ENCODE data around the gene TNKS2.
A peak's percentile ranks its signal among the peaks of the same experiment; 100 is the strongest.
"Not testable (repeated sequence)": the region's sequence is repeated elsewhere in the genome, so short reads cannot be mapped to it uniquely, and the experiment has no call there.

The TNKS2 gene

DNA sequence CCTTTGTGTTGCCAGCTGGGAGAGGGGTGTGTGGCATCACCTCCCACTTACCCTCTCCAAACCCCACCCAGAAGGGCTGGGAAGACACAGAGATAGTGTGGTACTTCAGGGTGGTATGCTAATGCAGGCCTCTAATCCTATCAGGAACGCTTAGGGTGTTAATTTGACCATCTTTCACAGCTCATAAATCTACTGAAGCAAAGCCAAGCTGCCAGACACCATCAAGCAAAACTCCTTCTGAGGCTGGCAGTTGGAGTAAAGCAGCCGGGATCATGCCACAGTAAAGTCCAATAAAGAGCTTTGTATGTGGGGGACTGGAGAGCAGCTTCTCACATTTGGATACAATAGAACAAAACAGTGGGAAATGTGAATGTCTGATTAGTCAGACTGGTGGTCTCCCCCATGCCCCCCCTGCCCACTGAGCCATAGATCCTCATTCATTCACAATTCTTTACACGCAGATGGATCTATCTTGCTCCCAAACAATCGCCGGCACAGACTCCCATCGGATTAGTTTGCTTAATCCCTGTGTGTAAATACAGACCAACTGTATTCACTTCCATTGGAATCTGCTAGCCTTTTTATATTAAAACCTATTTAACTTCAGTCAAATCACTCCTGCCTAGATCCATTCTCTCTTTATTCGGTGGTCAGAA lies 81.4 kb downstream of the TNKS2 start:
- peak; percentile 51 to 85 for DNase-seq

DNA sequence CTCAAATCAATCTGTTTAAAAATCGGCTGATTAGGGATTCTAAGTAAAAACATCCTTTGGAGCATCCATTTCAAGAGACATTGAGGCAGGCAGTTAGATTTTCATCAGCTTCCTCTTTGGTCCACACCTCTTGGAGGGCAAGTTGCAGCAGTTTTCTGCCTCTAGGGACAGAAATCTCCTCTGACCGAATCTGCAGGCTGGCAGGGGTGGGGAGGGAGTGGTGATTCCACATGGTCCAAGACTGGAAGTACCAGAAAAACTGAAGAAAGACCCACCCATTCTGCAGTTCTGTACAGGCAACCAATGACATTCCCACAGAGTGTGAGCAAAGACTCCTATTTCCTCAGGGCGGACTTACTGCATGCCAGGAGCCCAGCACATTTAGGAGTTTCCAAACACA lies 82.1 kb downstream of the TNKS2 start:
- DNase-seq, result peak; percentile 6 to 43

DNA sequence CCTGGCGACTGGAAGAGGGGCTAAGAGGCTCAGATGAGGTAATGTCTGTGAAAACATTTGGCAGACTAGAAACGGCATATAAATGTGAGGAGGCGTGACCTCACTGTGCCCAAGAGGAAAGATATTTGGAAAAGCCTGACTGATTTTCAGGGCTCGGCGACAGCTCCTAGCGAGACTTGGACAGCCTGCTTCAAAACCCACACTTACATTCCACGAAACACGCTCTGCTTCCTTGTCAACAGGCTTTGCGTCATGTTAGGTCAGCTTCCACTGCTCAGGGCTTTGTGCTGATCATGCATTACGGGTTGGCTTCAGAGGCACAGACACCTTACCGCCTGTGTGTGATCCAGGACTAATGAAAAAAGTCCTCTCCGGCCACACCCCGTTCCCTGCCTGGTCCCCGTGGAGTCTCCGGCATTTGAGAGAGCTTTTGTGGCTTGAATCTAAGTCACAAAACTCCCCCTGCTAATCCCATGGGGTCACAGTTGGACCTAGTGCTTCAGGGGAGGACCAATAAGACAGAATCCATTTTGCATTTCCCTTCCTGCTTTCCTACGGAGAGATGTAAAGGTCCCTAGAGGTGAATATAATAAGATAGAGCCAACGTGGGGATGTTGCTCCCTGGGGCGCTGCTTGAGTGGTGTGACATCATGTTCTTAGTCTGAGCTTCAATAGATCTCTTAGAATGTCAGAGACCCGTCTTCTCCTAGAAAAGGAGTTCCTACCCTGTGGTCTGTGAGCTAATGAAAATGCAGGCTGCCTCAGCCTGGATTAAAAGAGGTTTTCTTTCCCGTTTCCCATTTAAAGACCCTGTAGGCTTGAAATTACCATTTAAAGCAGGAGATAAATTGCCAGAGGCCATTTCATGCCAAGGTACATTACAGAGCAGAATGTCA lies 85.6 kb downstream of the TNKS2 start:
- DNase-seq, result peak in 1 of 2 experiments; percentile 4

DNA sequence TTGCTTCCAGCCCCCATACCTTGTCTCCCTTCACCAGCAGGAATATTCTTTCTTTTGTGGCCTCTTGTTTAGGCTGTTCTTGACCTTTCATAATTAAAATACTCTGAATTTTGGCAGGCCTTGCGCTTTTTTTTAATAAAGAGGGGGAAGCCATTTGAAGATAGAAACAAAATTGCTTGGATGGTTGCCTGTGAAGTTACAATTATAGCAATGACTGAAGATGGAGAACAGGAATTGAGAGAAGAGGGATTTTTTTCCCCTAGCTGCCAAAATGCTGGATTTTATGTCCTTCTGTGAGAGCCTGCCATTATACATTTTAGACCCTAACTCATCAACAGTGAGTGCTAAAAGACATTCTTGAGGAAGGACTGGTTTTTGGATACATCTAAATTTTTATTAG lies 86.3 kb downstream of the TNKS2 start:
- DNase-seq, result no peak

DNA sequence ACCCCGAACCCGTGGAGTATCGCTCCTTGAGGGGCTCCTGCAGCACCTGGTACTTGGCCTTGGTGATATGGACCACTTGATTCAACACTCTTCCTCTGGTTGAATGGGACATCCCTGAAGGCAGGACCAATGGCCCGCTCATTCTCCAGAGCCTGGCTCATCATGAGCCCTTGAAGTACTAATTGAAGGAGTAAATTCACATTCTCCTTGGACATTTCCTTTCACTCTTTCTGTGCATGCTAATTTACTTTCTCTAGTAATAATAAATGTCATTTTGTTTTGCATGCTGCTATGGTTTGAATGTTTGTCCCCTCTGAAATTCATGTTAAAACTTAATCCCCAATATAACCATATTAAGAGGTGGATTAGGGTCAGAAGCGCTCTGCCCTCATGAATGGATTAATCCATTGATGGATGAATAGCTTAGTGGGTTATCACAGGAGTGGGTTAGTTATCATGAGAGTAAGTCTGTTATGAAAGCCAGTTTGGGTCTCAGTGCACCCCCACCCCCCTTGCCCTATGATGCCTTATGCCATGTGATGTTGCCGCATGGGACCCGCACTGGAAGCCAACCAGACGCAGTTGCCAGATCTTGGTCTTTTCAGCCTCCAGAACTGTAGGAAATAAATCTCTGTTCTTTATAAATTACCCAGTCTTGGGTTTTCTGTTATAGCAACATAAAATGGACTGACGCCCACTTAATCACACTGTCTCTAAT lies 87.3 kb downstream of the TNKS2 start:
- DNase-seq, result no peak

DNA sequence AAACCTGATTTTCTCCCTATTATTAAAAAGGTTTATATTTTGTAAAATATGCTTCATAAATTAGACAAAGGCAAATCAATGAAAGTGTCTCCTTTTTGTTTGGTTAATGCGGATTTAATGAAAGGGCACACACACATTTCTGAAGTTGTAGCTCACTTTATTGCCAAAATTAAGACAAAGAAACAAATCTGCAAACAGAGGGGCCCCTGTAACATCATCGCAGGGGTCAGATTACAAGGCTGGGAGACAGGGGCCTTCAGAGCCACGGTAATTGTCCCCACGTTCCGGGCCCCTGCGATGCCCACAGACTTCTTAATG lies 88.7 kb downstream of the TNKS2 start:
- no peak for DNase-seq

DNA sequence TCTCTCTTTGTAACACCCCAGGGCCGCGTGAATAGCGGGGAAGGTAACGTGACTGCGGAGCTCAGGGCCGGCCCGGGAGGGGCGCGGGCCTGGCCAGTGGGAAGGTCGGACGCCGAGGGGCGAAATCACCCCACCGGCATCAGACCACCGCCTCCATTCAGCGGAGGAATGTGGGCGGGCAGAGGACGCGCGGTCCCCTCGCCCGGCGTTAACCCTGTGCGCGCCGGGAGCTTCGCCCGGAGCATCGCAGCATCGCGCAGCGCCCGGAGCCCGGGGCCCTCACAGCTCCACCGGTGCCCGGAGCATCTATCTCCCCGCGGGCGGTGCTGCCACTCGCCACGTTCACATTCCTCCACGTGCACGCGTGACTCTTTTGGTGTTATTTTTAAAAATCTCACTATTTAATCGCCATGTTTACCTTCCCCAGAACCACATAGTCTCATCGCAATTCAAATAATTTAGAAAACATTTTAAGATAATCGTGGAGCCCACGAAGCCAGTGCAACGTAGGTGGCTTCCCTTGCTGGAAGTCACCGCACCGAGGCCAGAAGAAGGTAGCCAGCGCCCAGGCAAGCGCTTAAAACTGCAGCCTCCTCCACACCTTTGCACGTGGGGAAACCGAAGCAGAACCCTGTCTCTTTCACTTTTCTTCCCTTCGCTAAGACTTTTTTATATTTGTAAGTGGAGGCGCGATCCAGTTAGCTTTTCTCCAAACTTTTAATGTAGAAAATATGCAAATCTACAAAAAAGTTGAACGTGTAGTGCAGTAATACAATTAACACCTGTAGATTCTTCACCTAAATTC lies 89.2 kb downstream of the TNKS2 start:
- DNase-seq, result peak in 1 of 2 experiments; percentile 1

DNA sequence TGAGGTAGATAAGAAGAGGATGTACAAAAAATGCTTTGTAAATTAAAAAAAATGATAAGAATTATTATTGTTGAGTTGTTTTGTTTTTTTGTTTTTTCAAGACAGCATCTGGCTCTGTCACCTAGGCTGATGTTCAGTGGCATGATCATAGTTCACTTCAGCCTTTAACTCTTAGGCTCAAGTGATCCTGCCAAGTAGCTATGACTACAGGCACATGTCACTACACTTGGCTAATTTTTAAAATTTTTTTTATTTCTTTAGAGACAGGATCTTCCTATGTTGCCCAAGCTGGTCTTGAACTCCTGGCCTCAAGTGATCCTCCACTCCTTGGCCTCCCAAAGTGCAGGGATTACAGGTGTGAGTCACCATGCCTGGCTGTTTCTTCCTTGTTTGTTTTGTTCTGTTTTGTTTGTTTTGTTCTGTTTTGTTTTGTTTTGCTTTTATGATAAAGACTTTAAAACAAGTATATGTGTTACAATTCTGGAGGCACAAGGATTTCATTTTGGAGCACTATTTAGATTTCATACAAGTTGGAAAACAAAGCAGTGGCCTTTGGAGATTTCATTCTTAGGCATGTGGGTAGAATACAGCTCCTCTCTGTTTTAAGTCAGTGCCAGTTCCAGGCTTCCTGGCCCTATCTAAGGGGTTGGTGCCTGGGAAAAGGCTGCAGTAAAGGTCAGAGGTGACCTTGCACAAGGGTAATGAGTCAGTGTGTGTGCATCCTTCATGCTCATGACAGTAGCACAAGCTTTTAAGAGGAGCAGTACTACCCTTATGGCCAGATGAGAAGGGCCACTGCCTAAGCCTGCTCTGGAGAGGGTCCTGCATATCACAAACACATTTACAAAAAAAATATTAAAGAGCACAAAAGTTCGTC lies 93.1 kb downstream of the TNKS2 start:
- no peak for DNase-seq

DNA sequence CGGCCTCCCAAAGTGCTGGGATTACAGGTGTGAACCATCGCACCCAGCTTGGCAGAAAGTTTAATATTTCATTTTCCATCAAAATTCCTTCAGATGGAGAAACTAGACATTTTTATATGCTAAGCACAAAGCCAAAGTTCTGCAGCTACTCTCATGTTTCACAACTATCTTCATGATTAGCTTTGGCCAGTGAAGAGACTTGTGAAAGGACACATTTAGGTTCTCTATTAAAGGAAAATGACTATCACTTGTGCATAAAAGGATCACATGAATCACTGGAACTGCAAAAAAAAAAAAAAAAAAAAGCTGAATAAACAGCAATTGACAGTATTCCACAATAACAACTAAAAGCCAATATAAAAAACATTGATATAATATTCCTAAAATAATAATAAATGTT lies 94.8 kb downstream of the TNKS2 start:
- no peak for DNase-seq

DNA sequence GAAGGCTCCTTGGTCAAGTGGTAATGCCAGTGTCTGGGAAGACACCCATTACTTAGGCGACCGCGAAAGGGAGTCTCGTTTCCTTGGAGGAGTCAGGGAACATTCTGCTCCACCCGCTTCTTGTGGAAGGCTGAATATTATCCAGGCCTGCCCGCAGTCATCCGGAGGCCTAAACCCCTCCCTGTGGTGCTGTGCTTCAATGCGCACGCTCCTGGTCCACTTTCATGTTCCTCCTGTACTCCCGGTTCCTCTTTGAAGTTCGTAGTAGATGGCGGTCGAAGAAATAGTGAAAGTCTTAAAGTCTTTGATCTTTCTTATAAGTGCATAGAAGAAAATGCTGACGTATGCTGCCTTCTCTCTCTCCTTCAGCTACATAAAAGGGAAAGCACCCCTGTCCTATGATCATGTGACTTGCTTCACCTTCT lies 96.0 kb downstream of the TNKS2 start:
- not testable (repeated sequence) for DNase-seq

DNA sequence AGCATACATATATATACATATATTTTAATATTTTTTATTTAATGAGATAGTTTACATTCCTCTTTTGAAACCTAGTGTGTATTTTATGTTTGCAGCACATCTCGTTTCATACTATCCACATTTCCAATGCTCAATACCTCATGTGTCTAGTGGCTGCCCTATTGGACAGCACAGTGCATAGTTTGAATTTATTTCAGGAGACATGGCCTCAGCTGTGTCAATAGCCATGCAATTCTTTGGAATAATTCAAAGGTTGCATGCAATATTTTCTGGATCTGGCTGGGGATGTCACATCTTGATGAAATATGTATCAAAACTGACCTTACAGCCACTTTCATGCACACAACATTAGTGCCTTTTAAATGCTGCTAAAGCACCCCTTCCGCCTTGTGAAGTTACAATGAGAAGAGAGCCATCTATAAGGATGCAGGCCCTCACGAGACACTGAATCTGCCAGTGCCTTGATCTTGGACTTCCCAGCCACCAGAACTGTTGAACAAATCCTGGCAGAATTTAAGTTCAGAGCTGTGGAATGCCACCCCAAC lies 98.1 kb downstream of the TNKS2 start:
- DNase-seq, result no peak

DNA sequence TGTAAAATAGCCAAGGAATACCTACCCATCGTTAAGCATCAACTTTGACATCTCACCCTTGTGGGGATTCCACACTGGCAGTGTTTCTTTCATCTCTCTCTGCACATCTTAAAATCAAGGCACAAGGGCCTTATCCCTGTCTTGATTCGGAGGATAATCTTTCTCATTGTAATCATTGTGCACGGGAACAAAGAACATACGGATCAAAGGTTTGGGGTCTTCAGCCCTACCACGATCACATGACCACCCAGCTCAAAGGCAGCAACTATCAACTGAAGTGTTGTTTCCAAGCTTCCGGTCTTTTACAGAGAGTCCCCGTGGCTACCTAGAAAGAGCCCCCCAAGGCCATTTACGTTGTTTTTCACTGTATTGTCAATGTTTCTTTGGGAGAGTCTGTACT lies 99.2 kb downstream of the TNKS2 start:
- no peak for DNase-seq

DNA sequence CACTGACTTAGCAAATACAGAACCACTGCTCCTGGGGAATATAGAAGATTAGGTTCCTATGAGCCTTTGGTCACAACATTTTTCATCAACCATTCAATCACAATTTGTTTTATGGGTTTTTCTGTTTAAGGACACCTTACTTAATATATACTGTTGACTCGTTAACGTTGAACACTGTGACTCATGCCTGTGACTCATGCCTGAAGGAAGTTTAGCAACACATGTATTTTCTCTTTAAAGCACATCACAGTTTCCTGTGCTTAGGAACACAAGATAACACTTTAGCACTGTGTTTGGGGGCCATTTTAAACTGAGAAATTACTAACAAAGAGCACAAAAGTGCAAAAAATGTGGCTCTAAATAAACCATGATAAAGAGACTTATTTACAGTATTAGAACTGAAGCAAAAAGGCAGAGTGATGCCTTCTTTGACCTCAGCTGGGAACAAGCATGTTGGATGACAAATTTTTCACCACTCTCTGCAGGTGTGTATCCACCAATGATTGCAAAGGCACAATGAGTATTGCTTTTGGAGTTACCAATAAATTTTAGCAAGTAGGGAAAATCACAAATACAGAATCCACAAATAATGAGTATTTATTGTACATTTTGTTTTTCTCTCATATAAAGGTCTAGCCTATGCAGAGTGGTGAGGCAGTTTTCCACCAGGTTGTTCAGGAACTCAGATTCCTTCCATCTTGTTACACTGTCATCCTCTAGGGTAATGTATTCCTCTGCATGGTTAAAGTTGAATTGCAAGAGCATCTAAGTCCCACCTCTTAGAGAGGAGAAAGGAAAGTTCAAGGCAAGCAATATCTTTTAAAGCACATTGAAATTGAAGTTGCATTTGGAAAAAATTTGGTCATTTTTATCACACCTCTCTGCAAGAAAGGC lies 103.8 kb downstream of the TNKS2 start:
- no peak for DNase-seq

DNA sequence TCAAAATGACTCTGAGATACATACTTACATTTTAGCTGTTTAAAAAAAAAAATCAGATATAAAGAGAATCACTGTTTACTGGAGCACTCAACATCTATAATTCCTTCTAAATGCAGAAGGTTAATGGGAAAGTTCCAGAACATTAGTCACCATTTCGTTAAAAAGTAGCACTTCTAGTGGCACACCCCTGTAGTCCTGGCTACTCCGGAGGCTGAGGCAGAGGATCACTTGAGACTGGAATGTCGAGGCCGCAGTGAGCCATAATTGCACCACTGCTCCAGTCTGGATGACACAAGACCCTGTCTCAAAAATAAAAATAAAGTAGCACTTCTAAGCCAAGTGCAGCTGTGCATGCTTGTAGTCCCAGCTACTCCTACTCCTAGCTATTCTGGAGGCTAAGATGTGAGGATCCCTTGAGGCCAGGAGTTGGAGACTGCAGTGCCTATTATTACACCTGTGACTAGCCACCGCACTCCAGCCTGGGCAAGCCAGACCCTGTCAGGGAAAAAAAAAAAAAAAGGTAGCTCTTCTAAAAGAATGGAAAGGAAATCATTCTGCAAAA lies 108.9 kb downstream of the TNKS2 start:
- DNase-seq, result no peak

DNA sequence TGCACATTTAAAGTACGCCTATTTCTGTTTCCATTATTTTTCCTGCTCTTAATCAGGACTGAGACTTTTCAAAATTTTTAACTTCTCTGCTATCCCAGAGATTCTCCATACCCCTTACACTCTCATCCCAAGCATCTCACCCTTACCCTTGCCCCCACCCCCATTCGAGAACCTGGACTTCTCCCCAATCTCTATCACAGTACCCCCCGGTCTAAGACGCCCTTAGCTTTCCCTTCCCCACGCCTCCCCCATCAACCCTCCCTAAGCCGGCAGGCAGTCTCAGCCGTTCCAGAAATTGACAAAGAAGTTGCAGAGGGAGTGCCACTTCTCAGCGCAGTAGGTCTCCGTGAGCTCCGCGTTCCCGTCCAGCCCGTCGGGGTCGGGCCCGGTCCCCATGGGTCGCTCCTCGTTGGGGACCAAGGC lies 109.7 kb downstream of the TNKS2 start:
- no peak for DNase-seq

DNA sequence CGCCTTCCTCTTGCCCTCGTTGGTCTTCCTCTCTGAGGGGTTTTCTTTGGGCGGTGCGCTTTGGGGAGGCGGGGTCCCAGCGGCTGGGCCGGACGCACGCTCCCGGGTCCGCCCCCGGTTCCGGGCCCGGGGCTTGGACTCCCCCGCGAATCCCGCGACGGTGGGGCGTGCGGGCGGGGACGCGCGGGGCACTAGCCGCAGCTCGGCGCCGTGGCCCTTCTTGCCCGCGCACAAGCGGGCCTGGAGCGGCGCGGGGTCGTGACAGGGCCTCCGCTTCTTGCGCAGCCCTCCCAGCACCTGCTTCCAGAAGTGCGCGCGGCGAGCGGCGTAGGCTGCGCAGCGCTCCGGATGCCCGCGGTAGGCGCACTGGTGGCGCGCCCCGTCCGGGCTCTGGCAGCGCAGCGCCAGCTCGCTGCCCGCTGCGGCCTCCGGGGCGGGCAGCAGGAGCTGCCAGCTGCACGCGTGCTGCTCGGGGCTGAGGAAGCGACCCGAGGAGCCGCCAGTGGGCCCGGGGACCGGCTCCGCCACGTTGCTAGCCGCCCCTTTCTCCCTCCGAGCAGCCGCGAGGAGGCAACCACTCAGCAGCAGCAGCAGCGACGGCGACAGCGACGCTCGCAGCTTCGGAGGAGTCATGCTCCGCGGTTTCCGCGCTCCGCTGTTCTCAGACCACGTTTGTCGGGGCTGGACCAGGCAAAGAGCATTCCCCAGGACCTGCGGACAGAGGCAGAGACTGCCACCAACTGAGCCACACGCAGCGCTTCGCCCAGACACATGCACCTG lies 110.3 kb downstream of the TNKS2 start:
- peak; percentile 23 to 79 for DNase-seq

DNA sequence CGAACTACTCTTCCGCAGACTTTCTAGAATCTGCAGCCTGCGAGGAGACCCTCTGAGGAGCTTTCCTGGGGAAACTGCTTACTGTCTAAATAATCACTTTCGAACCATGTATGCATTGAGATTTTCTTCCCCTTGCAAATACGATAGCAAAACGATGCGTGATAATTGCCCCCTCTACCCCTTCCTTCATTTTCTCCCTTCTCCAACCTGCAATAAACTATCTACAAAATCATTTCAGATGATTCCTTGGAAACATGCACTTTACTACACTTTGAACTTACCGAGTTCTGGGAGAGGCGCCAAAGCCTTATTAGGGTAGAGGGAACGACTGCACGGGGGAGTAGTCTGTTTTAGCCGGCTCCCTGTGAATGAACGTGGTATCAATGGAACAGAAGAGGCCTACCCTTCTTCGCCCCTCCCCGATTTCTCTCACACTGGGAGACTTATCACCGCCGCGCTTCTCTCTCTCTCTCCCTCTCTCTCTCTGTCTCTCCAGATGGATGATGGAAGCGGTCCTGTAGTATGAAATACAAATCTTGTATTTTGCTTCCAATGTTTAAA lies 111.0 kb downstream of the TNKS2 start, which contains the start of gene FGFBP3:
Gene FGFBP3 (minus strand): TSS at position 370 of the 561 bp plus-strand sequence. CDS start 517 bp downstream, outside the sequence.
- peak; percentile 40 to 59 for DNase-seq

DNA sequence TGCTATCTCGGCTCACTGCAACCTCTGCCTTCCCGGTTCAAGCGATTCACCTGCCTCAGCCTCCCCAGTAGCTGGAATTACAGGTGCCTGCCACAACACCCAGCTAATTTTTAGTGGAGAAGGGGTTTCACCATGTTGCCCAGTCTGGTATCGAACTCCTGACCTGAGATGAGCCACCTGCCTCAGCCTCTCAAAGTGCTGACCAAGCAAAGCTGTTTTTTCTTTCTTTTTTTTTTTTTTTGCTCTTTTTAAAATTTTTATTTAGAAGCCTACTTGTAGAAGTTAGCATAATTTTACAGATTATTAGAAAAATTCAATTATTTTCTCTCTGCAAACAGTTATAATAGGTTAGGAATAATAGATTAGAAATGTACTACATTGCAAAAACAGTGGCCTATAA lies 112.2 kb downstream of the TNKS2 start:
- DNase-seq, result no peak
